Nucleus accumbens (tissue), 56 donors: ENCODE measurements around the gene DAB1.
"Not testable (repeated sequence)": the region's sequence is repeated elsewhere in the genome, so short reads cannot be mapped to it uniquely, and the experiment has no call there.

Experiments used
- DNase-seq, 56 donors: peaks; one replicate each; lab custom pipeline; 2025; lab: John Stamatoyannopoulos, UW

Gene DAB1

GRCh38 chr1:57367945-57368344 is 55.9 kb downstream of the DAB1 start:
- DNase-seq, result no peak

- no peak for DNase-seq
These were observed 60.2 kb downstream of the DAB1 start for GRCh38 chr1:57363643-57364042.

- DNase-seq, result no peak
These were observed 60.7 kb downstream of the DAB1 start for GRCh38 chr1:57363165-57363564.

- no peak for DNase-seq
These were observed 61.4 kb downstream of the DAB1 start for GRCh38 chr1:57362480-57362879.

GRCh38 chr1:57361516-57361915 is 62.3 kb downstream of the DAB1 start:
- DNase-seq, result no peak

GRCh38 chr1:57360846-57361407 is 62.9 kb downstream of the DAB1 start:
- no peak for DNase-seq

GRCh38 chr1:57357462-57357861 is 66.4 kb downstream of the DAB1 start:
- no peak for DNase-seq

GRCh38 chr1:57353654-57354053 is 70.2 kb downstream of the DAB1 start:
- DNase-seq, result no peak

- DNase-seq, result no peak
These were observed 73.2 kb downstream of the DAB1 start for GRCh38 chr1:57350610-57351009.

GRCh38 chr1:57348921-57349320 is 74.9 kb downstream of the DAB1 start:
- DNase-seq, result no peak

- DNase-seq, result no peak
These were observed 77.9 kb downstream of the DAB1 start for GRCh38 chr1:57345916-57346315.

- no peak for DNase-seq
These were observed 79.6 kb downstream of the DAB1 start for GRCh38 chr1:57344265-57344664.

- DNase-seq, result not testable (repeated sequence)
These were observed 80.5 kb downstream of the DAB1 start for GRCh38 chr1:57343298-57343915.

GRCh38 chr1:57341721-57342120 is 82.1 kb downstream of the DAB1 start:
- DNase-seq, result no peak

- no peak for DNase-seq
These were observed 83.4 kb downstream of the DAB1 start for GRCh38 chr1:57340334-57341070.

GRCh38 chr1:57337623-57338022 is 86.2 kb downstream of the DAB1 start:
- no peak for DNase-seq

- no peak for DNase-seq
These were observed 87.1 kb downstream of the DAB1 start for GRCh38 chr1:57336793-57337192.

GRCh38 chr1:57331620-57332019 is 92.2 kb downstream of the DAB1 start:
- no peak for DNase-seq

- no peak for DNase-seq
These were observed 93.9 kb downstream of the DAB1 start for GRCh38 chr1:57329937-57330336.

- DNase-seq, result no peak
These were observed 94.8 kb downstream of the DAB1 start for GRCh38 chr1:57329001-57329527.

GRCh38 chr1:57327946-57328345 is 95.9 kb downstream of the DAB1 start:
- DNase-seq, result no peak

- no peak for DNase-seq
These were observed 96.5 kb downstream of the DAB1 start for GRCh38 chr1:57327336-57327735.
